ENCODE results near the gene TTC39B. TPM values are rescaled to one million over a fixed set of nuclear protein-coding genes. Genes with fewer than 3 reads are reported as not detected.

TTC39B gene
- total and polyA plus RNA-seq, 2 donors (not counting 3 experiments of a cell fraction or from before 2014, with no cell fraction given), result 1.0 to 5.4 TPM

- no peak overlapping the region for H3K9ac ChIP-seq (replicated peaks; ENCODE audit: extremely low read depth, insufficient read depth, low read length)
- H3K4me3 ChIP-seq (replicated peaks in 1 of 3; ENCODE audit: insufficient read depth in 1 of 3, low read depth in 1 of 3, low read length in 3 of 3), result no peak overlapping the region
- no peaks in the 10 kb centered on the region for H4K20me1 ChIP-seq (replicated peaks; ENCODE audit: control insufficient read depth, extremely low read depth, insufficient read depth, low read length)
- TF ChIP-seq MYC (IDR thresholded peaks at IDR 0.05; ENCODE audit: low read depth, low read length) (no peak), CTCF (IDR thresholded peaks at IDR 0.05; ENCODE audit: extremely low read depth in 1 of 2, insufficient read depth in 1 of 2, low read depth in 1 of 2, low read length in 2 of 2) (no peak), FOS (IDR thresholded peaks at IDR 0.05; ENCODE audit: borderline replicate concordance, insufficient read depth, low read length) (no peak), POLR2A (IDR thresholded peaks at IDR 0.05; ENCODE audit: low read depth, low read length) (no peak), GATA2 (IDR thresholded peaks at IDR 0.05; ENCODE audit: insufficient read depth, insufficient read length, low read depth, low read length) (no peak), JUN (IDR thresholded peaks at IDR 0.05; ENCODE audit: borderline replicate concordance, insufficient read depth, insufficient read length, low read depth) (no peak), EZH2 (IDR thresholded peaks at IDR 0.05; ENCODE audit: borderline replicate concordance, low read depth, low read length, severe bottlenecking) (no peak), POLR2AphosphoS5 (IDR thresholded peaks at IDR 0.05; ENCODE audit: insufficient read depth, low read depth, low read length) (no peak), MAX (IDR thresholded peaks at IDR 0.05; ENCODE audit: insufficient read depth, insufficient read length) (no peak)
- H3K27ac ChIP-seq (ENCODE audit: insufficient read depth, low read depth, low read length), result no peak overlapping the region
- no peaks in the 10 kb centered on the region for H3K36me3 ChIP-seq (ENCODE audit: control insufficient read depth in 2 of 2, extremely low read depth in 1 of 2, insufficient read depth in 2 of 2, low read length in 2 of 2)
- no peaks in the 10 kb centered on the region for H3K4me1 ChIP-seq (ENCODE audit: control insufficient read depth, extremely low read depth, insufficient read depth, low read length)
- H3K9me1 ChIP-seq (replicated peaks; ENCODE audit: control insufficient read depth, extremely low read depth, insufficient read depth, low read length), result no peaks in the 10 kb centered on the region
- no peak for DNase-seq (ENCODE audit: low read depth, low spot score)
- no peaks in the 10 kb centered on the region for H3K9me3 ChIP-seq (replicated peaks; ENCODE audit: control insufficient read depth, insufficient read depth, low read length)
- POLR2A ChIA-PET, result interaction anchor here (0.7 to 0.9 kb wide), 2 partner anchors 10 to 17 kb away, joined by 3 to 6 read pairs; no protein-coding TSS in a partner anchor
- dilution Hi-C loops (cut with MboI; ENCODE audit: extremely low pct_ligation_motif_present, low sequenced_read_pairs), result no loop called here
- CTCF ChIA-PET, result interaction anchor here (2.7 kb wide), 1 partner anchor 8 kb away, joined by 9 read pairs; no protein-coding TSS in a partner anchor
- BruUV-seq (replicated peaks), result no TSS peak
- intact Hi-C loops (cut with micrococcal nuclease), result no loop called here
- H2AFZ ChIP-seq (ENCODE audit: low read depth, low read length), result no peak overlapping the region
- no peak for FAIRE-seq
- H3K79me2 ChIP-seq (ENCODE audit: control insufficient read depth, insufficient read depth, low read length), result no peaks in the 10 kb centered on the region
- no peaks in the 10 kb centered on the region for H3K27me3 ChIP-seq (ENCODE audit: control insufficient read depth in 2 of 2, insufficient read depth in 2 of 2, low read length in 2 of 2)
- H3K4me2 ChIP-seq (ENCODE audit: insufficient read depth, low read length), result no peak overlapping the region
Observed at GRCh38 chr9:15239816-15240215, 67.2 kb downstream of the TTC39B start.

All from endothelial cell of umbilical vein (primary cell).